NCI-H1417 (cell line): ENCODE data around the gene DDX41.

Source experiments
- DNase-seq, 3 experiments: peaks; one replicate each; lab custom pipeline; 2025; lab: John Stamatoyannopoulos, UW

DDX41 gene

DNA sequence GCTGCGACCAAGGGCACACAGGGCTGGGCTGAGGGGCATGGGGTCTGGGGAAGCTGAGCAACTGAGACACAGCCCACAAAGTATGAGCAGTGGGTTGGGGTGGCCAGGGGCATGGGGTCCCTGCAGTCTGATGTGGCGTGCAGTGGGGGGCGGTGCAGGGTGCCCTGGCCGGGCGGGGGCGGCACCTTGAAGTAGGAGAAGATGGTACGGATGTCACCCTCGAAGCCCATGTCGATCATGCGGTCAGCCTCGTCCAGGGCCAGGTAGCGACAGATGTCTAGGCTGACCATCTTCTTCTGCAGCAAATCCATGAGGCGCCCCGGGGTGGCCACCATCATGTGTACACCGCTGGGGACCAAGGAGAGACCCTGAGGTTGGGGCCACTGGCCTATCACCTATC is 3.3 kb downstream of the DDX41 start:
- DNase-seq = no peak

DNA sequence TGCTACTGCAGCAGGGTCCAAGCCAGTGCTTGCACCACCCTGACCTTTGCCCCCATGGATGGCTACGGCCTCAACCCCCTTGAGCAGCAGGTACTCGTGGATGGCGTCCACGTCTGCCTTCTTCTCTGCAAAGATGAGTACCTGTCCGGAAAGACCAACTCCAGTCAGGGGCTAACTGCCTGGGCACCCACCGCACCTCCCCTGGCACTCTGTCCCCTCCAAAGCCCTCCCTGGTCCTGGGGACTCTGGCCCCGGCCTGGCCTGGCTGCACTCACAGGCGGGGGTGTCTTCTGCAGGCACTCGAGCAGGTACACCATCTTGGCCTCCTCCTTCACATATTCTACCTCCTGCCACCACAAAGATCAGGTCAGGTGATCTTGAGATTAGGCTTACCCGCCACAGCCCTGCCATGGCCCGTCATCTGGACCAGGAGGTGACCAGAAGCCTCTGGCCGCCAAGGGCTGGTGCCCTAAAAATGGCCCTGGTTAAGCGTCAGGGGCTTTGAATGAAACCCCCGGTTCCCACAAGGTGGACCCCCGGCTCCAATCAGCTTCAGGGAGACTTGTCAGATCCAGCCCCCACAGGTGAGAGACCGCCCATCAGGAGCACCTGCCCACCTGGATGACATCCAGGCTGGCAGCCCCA is 3.9 kb downstream of the DDX41 start:
- DNase-seq = no peak

DNA sequence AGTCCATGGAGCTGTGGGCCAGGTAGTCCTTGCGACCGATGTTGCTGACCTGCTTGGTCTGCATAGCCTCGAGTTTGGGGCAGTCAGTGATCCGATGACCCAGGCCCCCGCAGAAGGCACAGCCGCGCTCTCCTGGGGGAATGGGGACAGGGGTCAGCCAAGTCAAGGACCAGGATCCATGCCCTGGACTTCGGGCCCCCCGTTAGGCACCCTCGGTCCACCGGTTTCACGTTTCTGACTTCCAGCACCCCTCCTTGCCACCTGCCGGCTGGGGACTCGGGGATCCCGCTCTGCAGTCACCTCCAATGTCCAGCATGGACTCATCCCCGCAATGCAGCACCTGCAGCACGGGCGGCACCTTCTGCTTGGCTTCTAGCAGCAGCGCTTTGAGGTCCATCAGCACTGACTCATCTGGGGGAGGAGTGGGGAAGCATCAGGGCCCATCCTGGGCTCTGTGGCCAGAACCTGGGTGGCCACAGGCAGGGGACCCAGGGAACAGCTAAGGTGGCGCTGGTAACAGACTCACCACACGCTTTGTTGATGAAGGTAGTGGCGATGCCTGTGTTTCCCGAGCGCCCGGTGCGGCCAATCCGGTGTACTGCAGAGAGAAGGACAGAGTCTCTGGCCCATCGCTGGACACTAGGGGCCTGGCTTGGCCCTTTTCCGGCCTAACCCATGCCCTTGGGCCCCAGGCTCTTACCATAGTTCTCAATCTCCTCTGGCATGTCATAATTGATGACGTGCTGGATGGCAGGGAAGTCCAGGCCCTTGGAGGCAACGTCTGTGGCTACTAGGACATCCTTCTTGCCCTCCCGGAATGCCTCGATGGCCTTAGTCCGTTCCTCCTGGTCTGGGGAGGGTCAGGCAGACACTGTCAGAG is 4.7 kb downstream of the DDX41 start:
- no peak for DNase-seq

DNA sequence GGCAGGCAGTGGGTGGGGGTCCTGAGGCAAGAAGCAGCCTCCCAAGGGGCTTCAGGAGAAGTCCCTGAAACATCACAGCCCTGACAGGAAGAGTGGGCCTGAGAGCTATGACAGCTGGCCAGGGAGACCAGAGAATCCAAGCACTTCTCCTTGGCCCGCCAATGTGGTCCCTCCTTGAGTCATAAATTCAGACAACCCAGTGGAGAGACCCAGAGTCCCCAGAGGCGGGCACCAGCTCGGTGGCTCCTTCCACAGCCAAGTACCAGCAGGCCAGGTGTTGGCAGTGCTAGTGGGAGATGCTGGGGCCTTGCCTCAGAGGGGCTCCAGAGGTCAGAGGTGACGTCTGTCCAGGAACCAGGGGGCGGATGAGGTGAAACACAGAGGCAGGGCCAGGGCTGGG is 5.6 kb downstream of the DDX41 start:
- no peak for DNase-seq

DNA sequence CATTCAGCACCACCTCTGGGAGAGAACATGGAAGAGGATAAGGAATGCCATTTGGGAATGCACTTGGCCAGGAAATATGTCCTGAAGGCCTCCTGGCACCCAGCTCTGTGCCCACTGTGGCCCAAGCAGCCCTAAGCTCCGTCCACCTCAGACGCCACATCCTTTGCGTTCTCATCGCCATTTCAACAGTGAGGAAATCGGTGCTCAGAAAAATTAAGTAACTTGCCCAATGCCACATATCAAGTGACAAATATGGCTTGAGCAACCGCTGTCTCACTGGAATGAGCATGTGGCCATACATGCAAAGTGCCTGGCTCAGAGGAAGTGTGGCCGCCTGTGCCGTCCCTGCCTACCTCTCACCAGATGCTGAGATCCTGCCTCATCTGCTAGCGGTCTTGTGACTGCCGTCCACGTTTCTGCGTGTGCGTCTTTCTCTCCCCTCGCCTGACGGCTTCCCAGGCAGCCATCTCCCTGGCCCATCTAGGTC is 6.2 kb downstream of the DDX41 start:
- no peak for DNase-seq

DNA sequence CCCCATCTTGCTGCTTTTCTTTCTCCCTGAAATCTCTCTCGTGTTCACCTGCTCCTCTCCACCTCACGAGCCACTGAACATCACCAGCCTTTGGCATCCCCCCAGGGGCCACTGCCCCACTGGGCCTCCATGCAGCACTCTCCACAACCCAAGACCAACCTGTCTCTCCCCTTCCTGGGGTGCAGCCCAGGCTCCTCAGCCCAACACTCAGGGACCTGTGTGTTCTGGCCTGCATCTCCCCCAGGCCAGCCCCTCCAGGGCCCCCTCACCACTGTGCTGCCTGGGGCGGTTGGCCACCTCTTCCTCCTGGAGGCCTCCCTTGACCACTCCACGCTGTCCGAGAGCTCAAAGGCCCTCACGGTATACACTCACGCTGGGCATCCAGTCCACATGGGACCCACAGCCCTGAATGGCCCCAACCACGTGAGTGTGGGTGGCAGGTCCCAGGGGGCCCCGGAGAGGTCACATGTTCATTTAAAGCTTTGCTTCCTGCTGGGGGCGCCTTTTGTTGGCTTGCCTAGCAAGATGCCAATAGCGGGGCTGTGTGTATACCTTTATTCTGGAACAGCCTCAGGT is 6.7 kb downstream of the DDX41 start:
- no peak for DNase-seq

DNA sequence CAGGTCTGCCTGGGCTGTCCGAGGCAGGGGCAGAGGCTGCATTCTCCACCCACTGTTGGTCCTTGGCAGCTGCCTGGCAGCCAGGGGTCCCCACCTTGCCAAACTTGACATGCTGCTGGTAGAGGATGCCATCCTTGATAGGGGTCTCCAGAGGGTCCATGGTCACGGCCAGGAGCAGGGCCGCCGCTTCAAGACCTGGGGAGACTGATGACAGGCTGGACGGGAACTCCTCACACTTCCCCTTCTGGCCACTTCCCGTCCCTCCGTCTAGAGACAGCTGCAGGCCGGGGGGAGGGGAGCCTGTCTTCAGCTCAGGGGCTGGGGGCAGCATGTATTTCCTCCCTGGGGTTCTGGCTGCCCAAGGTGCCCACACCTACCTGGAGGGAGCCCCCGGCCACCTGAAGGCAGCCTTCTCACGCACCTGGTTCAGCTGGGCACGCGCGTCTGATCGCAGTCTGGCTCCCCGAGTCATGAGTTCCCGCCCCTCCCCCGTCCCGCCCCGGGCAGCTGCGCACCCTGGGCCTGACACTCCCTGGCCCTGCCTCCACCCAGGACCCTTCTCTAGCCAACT is 7.3 kb downstream of the DDX41 start, which contains the start of gene DOK3:
Gene DOK3 (minus strand): TSS at position 446 of the 571 bp plus-strand sequence. CDS start 286 bp downstream, at position 160.
- no peak for DNase-seq

DNA sequence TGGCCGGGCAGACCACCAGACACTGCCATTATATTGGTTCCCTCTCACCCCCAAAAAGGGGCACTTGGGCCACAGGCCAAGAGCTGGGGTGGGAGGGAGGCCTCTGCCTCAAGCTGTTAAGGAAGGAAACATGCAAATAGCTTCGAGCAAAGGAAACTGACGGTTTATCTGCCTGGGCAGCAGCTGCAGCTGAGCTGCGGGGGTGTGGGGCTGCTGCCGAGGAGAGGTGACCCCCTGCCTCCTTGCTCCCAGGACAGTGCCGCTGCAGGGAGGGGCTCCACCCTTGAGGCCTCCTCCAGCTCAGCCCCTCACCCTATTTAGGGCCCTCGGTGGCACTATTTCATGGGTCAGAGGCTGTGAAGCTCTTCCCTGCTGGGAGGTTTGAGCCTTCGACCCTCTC is 7.9 kb downstream of the DDX41 start:
- DNase-seq = no peak

DNA sequence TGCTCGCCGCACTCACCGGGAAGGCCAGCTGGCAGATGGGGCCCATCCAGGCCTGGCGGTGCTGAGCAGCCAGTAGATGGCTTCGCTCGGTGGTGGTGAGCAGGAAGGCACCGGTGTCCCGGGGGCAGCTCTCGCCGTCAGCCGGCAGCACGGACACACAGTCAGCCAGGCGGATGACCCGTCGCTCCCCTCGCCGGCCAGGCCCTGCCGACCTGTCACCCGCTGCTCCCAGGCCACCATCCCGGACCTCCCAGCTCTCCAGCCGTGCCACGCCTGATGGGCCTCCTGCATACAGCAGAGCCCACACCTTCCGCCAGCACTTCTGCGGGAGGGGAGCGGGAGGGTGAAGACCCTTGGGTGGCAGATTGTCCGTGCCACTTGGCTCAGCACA is 8.5 kb downstream of the DDX41 start:
- no peak for DNase-seq

DNA sequence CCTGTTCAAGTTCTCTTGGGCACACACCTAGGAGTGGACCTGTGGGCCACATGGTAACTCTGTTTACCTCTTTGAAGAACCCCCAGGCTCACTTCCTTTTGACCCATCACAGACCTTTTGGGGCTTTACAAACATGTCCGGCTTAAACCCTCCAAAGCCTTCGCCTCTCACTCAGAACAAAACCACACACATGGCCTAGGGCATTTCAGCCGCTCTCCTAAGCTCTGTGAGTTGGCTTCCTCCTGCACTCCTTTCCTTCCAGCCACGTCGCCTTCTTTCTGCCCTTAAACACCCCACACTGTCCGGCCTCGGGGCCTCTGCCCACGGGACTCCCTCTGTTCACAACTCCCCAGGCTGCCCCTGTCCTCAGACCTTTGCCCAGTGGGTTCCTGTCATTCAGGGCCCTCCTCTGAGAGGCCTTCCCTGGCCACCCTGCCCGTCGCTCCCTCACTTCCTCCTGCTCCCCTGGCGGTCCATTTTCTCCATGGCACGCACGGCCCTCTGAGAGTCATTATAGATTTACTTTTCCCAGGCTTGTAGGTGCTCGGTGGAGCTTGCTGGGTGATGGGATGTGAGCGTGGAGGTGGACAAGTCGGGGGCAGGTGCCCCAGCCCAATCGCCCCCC is 9.1 kb downstream of the DDX41 start:
- DNase-seq = no peak

DNA sequence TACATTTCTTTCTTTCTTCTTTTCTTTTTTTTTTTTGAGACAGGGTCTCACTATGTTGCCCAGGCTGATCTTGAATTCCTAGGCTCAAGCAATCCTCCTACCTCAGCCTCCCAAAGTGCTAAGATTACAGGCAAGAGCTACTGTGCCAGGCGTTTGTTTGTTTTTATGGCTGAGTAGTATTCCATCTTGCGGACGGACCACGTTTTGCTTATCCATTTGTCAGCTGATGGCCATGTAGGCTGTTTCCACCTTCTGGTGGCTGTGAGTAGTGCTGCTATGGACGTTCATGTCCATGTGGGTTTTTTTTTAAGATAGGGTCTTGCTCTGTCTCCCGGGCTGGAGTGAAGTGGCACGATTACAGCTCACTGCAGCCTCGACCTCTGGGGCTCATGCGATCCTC is 9.6 kb downstream of the DDX41 start:
- no peak for DNase-seq

DNA sequence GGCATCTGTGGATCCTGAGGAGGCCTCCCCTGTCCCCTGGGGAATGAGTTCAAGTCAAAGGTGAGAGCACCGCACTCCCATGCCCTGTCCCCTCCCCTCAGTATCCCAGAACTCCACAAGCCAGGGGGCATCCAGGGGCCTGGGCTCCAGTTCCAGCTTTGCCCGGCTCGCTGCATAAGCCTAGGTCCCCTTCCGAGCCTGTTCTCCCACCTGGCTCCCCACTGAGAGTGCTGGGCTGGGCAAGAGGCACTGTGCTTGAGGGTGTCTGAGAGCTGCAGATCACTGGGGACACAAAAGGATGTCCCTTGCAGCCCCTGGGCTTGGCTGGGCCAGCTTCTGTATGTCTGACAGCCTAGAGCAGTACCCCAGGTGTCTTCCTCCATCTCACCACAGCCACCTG is 11.7 kb downstream of the DDX41 start:
- no peak for DNase-seq

DNA sequence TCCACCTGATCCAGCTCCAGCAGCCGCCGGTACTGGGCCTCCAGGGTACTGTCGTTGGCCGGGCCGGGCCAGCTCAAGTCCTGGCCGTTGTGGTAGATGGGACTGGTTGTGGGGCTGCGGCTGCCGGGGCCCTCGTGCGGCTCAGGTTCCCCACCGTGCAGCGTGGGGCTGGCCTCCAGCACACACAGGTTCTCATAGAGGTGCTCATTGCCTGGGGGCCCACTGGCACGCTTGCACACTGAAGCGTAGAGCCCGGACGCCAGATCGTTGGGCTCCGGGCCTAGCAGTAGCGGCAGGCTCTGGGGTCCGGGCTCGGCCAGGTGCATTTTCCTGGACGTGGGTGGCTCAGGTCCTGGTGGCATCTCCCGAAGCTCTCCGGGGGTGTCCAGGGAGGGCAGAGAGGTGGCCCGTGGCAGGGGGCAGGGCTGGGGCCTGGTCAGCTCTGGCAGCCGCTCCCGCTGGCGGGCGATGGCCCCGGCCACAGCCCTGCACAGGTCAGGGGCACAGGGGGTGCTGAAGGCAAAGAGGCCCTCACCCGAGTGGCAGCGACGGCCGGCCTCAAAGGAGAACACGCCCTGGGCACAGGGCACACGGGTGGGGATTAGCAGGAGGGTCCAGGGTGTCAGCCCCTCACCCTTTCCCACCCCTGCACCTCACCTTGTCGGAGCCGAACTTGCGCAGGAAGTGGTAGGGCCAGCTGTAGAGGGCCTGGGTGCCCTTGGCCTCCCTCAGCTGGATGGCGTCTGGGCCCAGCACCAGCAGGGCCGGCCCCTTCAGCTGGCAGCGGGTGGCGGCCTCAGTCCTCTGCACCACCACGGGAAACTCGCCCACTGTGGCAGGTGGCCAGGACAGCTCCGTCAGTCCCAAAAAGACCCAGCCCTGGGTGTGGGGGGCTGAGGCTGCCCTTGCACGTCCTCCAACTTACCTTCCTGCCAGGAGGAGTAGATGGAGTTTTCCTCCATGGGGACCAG is 12.4 kb downstream of the DDX41 start:
- DNase-seq = no peak

DNA sequence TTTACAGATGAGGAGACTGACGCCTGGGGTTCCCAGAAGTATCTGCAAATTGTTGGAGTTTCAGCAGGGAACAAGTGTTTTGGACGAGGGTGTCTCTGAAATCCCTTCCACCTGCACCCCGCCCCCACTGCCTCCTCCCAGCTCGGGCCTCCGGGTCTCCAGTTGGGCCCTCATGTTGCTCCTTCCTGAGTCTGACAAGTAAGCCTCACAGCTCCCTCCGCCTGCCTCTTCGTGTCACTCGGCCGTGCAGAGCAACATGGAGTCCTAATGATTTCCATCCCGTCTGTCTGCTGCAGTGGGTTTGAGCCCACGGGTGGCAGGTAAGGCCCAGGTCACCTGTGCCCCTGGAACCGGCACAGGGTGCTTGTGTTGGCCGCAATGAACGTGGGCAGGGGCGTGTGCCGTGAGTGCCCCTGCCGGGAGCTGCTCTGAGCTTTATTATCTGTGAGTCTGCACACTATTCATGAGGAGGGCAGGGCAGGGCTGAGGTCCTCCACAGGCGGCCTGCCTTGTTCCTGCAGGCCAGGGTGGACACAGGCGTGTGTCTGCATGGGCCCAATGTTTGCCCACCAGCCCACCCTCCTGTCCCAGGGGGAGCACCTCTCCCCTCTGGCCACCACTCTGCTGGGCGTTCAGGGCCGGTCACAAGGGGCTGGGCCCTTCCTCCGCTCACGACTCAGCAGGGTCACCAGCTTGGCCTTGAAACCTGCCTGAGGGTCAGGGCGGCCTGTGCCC is 13.2 kb downstream of the DDX41 start:
- no peak for DNase-seq

DNA sequence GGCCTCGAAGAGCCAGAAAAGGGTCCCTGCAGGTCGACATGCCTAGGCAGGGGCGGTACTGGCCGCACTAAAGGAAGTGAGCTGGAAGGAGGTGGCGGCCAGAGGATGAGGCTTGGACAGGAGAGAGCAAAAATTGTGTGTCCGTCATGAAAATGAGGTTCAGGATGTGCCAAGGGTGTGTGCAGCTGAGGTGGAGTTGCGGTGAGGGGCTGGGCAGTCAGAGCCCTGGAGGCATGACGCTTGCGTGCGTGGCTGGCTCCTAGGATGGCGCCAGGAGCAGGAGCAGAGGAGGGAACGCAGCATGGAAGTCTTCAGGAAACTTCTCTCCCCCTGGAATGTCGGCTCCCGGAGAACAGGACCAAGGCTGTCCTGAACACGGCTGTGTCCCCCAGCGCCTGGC is 13.9 kb downstream of the DDX41 start:
- DNase-seq = no peak

DNA sequence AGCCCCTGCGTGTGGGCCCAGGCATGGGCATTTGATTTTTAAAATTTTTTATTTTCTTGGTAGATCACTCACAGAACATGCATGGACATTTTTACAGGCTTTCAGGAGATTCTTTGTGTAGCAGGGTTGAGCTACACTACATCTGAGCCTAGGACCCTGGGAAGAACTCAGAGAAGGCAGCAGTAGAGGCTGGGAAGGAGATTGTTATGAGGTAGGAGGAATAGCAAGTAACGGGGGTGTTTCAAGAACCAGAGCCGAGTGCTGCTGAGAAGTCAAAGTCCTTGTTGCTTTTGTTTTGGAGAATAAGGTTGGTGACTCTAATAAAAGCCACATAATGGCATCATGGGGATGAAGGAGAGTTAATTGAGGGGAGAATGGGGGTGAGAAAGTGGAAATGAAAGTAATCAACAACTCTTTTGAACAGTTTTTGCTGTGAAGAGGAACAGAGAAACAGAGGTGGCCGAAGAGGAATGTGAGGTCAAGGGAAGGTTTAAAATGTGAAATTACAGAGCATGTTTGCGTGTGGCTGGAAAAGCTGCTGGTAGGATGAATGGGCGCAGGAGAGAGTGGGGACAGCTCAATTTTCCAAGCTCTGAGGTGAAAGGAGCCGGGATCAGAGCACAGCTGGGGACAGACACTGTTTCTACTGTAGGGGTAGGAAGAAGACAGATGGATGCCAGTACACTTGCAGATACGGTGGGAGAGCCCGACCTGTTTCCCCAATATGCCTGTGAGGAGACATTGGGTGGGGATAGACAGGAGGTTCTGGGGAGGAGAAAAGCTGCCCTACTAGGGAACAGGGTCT is 14.7 kb downstream of the DDX41 start:
- DNase-seq = no peak

DNA sequence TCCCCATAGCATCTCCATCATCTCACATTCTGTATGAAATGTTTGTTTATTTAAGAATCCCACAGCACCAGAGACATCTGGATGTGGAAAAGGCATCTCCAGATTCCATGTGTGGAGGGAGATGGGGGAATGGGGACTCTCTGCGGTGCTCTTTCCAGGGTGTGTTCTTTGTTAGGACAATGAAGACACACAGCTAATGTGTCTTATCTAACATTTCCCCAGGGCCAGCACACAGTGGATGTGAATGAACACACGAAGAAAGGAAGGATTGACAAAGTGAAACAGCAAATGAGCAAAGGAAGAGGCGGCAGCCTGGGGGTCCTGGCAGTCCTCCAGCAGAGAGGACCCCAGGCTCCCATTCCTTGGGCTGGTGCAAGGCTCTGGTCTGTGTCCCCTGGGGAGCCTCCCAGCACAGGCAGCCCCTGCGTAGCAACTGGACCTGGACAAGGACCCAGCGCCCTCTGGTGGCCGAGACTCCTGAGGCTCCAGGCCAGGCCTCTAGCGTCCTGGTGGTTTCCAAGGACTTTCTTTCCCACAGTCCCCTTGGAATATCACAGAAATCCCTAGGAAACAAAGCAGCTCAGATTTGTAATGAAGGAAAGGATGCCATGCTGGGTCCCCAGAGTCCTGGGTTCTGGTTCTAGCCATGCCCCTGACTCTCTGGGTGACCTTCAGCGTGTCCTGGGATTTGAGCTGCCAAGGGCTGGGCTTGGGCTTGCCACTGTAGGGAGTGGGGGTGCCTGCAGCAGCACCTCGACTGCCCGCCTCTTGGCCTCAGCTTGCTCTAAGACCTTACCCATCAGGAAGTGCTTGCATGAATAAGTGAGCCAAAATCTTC is 15.9 kb downstream of the DDX41 start:
- peak; percentile 45 to 85 (median 75) for DNase-seq

DNA sequence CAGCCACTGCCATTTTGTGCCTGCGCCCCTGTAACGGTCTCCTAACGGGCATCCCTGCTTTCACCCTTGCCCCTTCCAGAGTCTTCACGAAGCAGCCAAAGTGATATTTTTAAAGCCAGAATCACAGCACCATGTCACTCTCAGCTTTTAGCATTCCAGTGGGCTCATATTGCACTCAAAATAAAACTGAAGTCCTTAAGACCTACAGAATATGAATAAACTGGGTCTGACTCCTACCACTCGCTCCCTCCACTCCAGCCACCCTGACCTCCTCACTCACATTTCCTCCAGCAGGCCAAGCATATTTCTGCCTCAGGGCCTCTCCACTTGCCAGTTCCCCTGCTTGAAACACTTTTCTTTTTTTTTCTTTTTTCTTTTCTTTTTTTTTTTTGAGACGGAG is 16.9 kb downstream of the DDX41 start:
- no peak for DNase-seq
